Measurements from ENCODE around the gene CNNM3.
"Not testable (repeated sequence)": the region's sequence is repeated elsewhere in the genome, so short reads cannot be mapped to it uniquely, and the experiment has no call there.

The CNNM3 gene

DNA sequence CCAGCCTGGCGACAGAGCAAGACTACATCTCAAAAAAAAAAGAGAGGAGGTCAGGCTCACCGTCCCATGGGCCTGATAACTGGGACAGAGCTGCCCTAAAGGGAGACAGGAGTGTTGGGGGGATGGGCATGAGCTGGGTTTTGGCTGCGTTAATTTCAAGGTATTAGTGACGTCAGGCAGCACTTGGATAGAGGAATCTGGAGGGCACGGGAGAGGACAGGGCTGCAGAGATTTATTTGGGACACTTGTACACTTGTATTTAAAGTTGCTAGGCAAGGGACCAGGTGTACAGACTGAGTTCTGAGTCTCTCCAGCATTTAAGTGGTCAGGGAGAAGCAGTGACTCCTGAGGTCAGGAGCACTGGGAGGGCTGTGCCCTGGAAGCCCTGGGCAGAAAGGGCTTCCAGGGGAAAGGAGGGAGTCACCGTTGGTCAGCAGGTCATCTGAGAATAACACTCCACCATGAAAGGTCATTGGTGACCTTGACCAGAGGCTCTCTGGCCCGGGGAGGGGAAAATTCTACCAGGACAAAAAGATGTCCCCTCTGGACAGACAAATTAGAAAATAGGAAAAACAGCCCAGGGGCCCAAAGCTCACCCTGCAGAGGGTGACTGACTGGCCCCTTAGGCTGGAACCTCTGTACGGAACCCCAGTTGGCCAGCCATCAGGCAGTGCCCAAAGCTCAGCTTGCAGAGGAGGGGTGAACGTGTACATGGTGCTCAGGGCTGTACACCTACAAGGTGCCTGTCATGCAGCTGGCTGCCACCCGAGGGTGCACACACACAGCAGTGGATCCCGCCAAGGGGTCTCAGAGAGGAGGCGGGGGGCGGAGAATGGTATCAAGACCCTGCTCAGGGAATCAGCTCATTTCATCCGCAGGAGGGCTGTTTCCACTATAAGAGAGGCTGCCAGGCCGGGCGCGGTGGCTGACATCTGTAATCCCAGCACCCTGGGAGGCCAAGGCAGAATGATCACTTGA lies 23.0 kb upstream of the CNNM3 start:
- no peak for TF ChIP-seq ZFX (IDR thresholded peaks at IDR 0.05; ENCODE audit: borderline replicate concordance)
- TF ChIP-seq, protein P1, sequence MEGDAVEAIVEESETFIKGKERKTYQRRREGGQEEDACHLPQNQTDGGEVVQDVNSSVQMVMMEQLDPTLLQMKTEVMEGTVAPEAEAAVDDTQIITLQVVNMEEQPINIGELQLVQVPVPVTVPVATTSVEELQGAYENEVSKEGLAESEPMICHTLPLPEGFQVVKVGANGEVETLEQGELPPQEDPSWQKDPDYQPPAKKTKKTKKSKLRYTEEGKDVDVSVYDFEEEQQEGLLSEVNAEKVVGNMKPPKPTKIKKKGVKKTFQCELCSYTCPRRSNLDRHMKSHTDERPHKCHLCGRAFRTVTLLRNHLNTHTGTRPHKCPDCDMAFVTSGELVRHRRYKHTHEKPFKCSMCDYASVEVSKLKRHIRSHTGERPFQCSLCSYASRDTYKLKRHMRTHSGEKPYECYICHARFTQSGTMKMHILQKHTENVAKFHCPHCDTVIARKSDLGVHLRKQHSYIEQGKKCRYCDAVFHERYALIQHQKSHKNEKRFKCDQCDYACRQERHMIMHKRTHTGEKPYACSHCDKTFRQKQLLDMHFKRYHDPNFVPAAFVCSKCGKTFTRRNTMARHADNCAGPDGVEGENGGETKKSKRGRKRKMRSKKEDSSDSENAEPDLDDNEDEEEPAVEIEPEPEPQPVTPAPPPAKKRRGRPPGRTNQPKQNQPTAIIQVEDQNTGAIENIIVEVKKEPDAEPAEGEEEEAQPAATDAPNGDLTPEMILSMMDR (IDR thresholded peaks at IDR 0.05), result no peak
- H3K27ac ChIP-seq, result no peak overlapping the region

DNA sequence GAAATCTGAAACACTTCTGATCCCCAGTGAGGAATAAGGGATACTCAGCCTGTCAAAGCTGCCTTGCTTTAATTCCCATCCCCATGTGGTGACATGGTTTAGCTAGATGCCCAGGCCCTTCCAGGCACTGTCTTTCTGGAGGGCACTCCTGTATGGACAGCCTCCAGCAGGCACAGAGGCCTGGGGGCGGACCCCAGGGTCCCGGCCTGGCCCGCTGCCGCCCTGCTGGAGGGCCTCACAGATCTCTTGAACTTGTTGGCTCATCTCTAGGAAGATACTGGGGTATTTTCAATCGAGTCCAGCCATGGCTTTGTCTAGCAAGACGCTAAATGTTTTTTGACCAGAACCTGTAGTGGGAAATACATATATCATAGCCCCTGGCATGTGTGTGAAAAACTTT lies 21.0 kb upstream of the CNNM3 start:
- TF ChIP-seq, protein P1 (IDR thresholded peaks at IDR 0.05), result no peak
- no peak for TF ChIP-seq ZFX (IDR thresholded peaks at IDR 0.05; ENCODE audit: borderline replicate concordance)

DNA sequence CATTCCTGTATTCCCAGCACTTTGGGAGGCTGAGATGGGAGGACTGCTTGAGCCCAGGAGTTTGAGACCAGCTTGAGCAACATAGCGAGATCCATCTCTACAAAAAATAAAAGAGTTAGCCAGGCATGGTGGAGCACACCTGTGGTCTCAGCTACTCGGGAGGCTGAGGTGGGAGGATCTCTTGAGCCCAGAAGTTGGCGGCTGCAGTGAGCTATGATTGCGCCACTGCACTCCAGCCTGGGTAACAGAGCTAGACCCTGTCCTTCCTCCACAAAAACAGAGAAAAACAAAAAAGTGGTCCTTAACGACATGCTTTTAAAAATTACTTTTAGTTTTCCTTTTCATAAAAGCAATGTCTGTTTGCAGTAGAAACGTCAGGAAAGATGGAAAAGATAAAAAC lies 19.6 kb upstream of the CNNM3 start:
- H3K27ac ChIP-seq, result not testable (repeated sequence)

More for the DNA sequence above, 21.0 kb upstream of the CNNM3 start:
- no peak overlapping the region for H3K27ac ChIP-seq

DNA sequence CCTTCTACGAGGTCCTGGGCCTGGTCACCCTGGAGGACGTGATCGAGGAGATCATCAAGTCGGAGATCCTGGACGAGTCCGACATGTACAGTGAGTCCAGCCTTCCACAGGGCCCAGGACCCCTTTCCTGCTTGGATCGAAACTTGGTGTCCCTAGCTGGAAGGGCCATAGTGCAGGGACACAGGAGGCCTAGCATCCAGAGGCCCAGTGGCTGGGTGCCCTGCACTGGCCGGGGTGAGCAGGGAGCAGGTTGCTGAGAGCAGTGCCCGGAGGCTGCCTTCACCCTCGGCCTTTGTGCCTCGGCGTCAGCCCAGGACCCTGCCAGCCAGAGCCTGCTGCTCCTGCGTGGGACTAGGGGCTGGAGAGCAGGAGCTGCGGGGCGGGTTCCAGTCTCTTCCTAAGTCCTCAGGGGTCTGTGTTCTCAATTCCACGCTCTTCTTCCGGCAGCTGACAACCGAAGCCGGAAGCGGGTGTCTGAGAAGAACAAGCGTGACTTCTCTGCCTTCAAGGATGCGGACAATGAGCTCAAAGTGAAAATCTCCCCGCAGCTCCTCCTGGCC lies 18.9 kb upstream of the CNNM3 start:
- no peak for TF ChIP-seq ZFX (IDR thresholded peaks at IDR 0.05; ENCODE audit: borderline replicate concordance)
- TF ChIP-seq, protein P1 (IDR thresholded peaks at IDR 0.05), result no peak
- H3K27ac ChIP-seq, result no peak overlapping the region

DNA sequence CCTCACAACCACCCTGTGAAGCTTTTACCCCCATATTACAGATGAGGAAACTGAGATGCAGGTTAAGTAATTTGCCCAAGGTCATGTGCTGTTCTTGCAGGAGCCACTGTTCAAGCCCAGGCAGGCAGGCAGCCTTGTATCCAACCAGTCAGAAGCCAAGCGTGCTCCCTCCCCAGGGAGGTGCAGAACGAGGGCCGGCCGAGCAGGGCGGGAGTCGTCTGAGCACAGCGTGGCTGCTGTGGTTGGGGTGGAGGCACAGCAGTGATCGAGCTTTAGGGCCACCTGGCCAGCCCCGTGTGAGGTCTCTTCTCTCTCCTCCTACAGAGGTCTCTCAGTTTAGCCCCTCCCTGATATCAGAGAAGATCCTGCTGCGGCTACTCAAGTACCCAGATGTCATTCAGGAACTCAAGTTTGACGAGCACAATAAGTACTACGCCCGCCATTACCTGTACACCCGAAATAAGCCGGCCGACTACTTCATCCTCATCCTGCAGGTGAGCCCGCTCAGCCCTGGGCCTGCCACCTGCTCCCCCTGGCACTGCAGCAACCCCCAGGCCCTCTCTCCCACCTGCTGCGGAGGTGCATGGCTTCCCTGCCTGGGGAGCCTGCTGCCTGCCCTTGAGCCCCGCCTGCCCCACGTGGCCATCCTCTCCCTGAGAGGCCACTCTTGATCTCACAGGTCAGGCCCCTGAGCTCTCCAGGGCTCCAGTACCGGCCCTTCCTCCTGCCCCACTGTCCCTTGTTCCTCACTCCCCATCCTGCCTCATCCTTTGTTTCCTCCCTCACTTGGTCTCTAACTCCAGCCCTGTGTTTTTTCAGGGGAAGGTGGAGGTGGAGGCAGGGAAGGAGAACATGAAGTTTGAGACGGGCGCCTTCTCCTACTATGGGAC lies 17.1 kb upstream of the CNNM3 start:
- TF ChIP-seq, protein P1 (IDR thresholded peaks at IDR 0.05), result no peak
- no peak for TF ChIP-seq ZFX (IDR thresholded peaks at IDR 0.05; ENCODE audit: borderline replicate concordance)
- no peak overlapping the region for H3K27ac ChIP-seq

DNA sequence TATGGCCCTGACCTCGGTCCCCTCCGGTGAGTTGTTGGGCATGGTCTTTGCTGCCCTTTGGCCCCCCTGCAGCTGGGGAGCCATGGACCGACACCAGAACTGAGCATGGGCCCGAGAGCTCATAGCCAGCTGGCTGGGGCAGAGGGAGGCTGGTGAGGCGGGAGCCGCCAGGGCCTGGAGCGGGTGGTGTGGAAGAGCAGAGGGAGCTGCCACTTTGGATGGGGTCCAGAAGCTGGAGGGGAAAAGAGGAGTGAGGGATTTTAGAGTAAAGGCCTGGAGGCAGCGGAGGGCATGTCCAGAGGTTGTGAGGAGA lies 16.5 kb upstream of the CNNM3 start:
- H3K27ac ChIP-seq, result no peak overlapping the region
- TF ChIP-seq, protein P1 (IDR thresholded peaks at IDR 0.05), result no peak
- TF ChIP-seq ZFX (IDR thresholded peaks at IDR 0.05; ENCODE audit: borderline replicate concordance), result no peak

DNA sequence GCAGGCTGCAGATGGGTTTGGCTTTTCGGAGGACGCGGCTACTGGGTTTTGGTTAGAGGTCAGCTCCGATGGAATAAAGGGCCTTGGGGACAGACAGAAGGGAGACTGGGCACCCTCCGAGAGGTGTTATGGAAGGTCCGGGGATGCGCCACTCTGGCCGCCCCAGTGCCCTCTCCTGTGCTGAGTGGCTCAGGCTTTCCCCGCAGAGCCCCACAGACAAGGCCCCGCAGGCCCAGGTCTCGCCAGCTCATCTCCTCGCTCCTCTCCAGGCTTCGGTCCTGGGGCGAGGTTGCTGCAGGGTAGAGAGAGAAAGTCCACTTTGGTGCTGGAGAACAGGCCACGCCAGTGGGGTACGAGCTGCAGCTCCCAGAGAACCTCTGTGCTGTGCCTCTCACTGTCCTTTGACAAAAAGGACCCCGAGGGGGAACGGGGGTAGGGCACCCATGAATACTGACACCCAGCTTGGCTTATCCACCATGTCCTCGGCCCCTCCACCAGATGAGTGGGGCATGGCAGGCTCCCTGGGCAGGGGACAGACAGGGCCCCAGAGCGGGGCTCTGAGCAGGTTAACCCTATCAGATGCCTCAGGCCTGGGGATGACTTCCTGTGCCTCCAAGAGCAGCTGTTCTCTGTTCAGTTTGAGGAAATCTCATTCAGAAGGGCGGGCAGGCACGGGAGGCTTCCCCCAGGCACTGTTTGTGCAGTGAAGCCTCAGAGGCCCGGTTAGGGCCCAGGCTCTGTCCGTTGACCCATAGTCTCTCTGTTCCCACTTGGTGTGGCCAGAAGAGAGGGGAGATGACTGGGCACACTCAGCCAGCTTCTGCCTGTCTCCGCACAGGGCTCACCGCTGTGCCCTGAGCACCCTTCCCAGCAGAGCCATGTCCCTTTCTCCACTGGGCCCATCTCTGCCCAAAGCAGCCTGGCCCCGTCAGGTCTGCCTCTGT lies 15.7 kb upstream of the CNNM3 start:
- no peak overlapping the region for H3K27ac ChIP-seq
- TF ChIP-seq ZFX (IDR thresholded peaks at IDR 0.05; ENCODE audit: borderline replicate concordance), result no peak
- TF ChIP-seq, protein P1 (IDR thresholded peaks at IDR 0.05), result no peak
